HG02642 (cell line): Measurements from ENCODE around the gene KCNMB4.

Experiments
- ATAC-seq: cut with Tn5 transposase; IDR thresholded peaks from one replicate; pipeline ENCODE4 v1.9.1; 2021; ENCODE audit warnings: mild to moderate bottlenecking; ENCODE audit not compliant: unreplicated experiment, poor library complexity

The KCNMB4 gene

GRCh38 chr12:70427611-70428010 lies 61.5 kb downstream of the KCNMB4 start:
- no peak for ATAC-seq

GRCh38 chr12:70430400-70430799 lies 64.3 kb downstream of the KCNMB4 start:
- no peak for ATAC-seq

GRCh38 chr12:70436836-70437235 lies 70.7 kb downstream of the KCNMB4 start:
- ATAC-seq = no peak

GRCh38 chr12:70443062-70443673 lies 77.1 kb downstream of the KCNMB4 start:
- no peak for ATAC-seq

- ATAC-seq = no peak
These were observed 78.8 kb downstream of the KCNMB4 start for GRCh38 chr12:70444903-70445302.

GRCh38 chr12:70448371-70448770 lies 82.3 kb downstream of the KCNMB4 start:
- ATAC-seq = no peak

- ATAC-seq = no peak
These were observed 83.1 kb downstream of the KCNMB4 start for GRCh38 chr12:70449074-70449752.

- no peak for ATAC-seq
These were observed 83.8 kb downstream of the KCNMB4 start for GRCh38 chr12:70449753-70450341.

- no peak for ATAC-seq
These were observed 85.4 kb downstream of the KCNMB4 start for GRCh38 chr12:70451528-70451927.

- ATAC-seq = no peak
These were observed 90.9 kb downstream of the KCNMB4 start for GRCh38 chr12:70456953-70457352.

- ATAC-seq = no peak
These were observed 93.7 kb downstream of the KCNMB4 start for GRCh38 chr12:70459786-70460185.

GRCh38 chr12:70463997-70464396 lies 97.9 kb downstream of the KCNMB4 start:
- no peak for ATAC-seq

- no peak for ATAC-seq
These were observed 100.7 kb downstream of the KCNMB4 start for GRCh38 chr12:70466753-70467152.

- ATAC-seq = no peak
These were observed 101.4 kb downstream of the KCNMB4 start for GRCh38 chr12:70467476-70467875.

- ATAC-seq = peak; percentile 76
These were observed 102.0 kb downstream of the KCNMB4 start for GRCh38 chr12:70467918-70468733.

GRCh38 chr12:70468741-70469140 lies 102.7 kb downstream of the KCNMB4 start:
- no peak for ATAC-seq

- no peak for ATAC-seq
These were observed 103.2 kb downstream of the KCNMB4 start for GRCh38 chr12:70469221-70469820.

- ATAC-seq = no peak
These were observed 116.7 kb downstream of the KCNMB4 start for GRCh38 chr12:70482764-70483163.
